Measurements from ENCODE around the gene MAS1. TPM values are rescaled to one million over a fixed set of nuclear protein-coding genes. Genes with fewer than 3 reads are reported as not detected.

Gene MAS1
- total RNA-seq, 1 experiment from 2014 or later = not detected

DNA sequence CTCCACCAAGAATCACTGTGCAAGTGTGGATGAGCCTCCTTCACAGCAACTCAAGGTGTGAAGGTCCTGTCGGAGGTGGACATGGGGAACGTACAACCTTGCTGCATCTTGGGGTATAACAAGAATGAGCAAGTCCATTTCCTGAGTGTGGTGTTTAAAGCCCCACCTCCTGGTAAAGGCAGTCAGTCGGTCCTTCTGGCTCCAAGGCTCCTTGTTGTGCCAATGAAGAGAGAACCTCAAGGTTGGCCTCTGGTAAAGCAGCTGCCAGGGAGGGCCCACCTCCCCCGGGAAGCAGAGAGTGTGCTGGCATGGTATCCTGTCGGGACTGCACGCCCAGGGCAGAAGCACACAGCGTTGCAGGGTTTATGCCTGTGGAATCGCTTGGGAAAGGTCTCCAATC lies 12.4 kb upstream of the MAS1 start:
- DNase-seq (ENCODE audit: extremely low read depth, low read depth) = no peak

DNA sequence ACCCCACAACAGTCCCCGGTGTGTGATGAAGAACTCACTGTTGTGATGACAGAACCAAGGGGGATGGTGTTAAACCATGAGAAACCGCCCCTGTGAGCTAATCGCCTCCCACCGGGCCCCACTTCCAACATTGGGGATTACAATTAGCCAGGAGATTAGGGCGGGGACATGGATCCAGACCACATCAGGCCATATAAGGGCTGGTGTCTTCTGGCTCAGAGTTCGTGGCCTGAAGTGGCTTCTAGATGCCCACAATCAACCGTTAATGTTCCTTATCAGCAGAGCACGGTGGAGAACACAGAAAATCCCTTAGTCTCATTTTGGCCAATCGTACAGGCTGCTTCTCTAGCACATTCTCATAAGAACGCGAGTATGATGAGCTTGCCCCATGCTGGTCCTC lies 10.9 kb upstream of the MAS1 start:
- no peak for DNase-seq (ENCODE audit: extremely low read depth, low read depth)

DNA sequence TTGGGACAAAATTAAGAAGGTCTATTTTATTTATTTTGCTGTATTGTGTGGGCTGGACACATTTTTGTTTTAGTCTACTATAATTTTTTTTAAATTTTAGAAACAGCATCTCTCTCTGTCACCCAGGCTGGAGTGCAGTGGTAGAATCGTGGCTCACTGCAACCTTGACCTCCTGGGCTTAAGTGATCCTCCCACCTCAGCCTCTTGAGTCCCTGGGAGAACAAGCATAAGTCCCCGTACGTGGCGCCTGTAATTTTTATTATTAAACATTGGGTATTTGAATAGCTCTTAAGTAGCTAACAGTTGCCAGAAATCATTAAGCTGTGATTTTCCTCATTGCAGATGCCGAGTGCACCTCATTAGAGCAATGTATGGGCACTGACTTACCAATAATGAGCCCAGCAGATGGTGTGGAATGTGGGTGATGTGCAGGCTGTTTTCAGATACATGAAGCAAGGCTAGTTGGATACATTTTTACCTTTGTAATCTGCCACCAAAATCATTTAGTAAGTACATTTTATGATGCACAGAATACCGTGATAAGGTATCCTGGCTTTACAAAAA lies 10.3 kb upstream of the MAS1 start:
- no peak for DNase-seq (ENCODE audit: extremely low read depth, low read depth)

DNA sequence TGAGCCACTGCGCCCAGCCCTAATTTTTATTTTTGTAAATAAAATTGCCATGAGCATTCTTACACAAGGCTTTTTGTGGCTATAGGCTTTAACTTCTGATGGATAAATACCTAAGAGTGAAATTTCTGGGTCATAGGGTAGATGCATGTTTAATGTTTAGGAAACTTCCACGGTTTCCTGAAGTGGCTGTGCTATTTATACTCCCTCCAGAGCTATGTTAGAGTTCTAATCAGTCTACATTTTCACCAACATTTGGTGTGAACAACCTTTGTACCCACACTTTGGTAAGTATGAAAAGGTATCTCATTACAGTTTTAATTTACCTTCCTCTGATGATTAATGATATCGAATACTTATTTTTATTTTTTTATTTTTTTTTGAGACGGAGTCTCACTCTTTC lies 6.1 kb upstream of the MAS1 start:
- no peak for DNase-seq (ENCODE audit: extremely low read depth, low read depth)

DNA sequence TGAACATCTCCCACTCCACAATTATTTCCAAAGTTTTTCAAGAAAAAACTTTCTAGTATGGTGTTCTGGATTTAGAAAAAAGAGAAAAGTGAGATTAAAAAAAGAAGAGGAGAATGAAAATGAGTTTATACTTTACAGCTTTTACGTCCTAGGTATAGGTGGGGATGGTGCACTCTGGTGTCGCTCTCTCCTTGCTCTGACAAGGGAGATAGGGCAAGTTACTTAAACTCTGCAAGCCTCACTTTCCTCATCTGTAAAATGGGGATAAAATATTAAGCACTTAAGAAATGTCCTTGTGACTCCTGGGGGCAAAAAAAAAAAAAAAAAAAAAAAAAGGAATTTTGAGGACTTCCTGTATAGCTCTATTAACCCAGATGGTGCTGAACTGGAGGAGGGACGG lies 4.5 kb upstream of the MAS1 start:
- no peak for DNase-seq (ENCODE audit: extremely low read depth, low read depth)

DNA sequence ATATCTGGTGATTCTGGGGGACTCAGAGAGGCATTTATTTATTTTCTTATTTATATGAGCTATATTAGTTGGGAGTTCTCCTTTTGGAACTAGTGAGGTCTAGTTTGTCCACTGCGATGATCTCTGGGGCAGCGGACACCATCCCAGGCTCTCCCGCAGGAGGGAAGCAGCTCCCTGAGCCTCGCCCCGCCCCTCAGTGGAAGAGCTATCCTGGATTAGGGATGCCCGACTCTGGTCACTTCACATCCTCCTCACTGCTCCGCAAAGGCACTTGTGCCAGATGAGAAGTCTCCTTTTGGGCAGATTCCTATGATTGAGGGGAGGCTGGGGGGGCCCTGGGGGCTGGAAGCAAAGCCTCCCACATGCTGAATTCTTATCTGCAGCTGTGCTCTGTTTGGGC lies 3.6 kb upstream of the MAS1 start:
- no peak for DNase-seq (ENCODE audit: extremely low read depth, low read depth)

DNA sequence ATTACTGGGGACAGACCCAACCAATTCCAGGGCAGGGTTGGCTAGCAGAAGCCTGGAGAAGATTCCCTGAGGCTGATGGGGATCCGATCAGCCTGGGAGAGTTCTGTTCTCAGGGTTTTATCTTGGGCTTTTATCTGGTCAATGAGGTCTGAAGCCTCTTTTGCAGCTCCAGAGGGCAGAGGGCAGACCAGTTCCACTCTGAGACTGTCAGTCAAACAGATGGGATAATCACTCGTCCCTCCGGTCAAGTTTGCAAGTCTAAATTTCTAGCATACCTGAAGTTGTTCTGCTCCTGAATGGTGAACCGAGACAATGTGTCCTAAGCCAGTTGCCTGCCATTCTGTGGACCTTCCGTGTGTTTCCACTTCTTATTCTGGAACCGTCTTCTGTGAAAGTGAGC lies 3.0 kb upstream of the MAS1 start:
- no peak for DNase-seq (ENCODE audit: extremely low read depth, low read depth)

DNA sequence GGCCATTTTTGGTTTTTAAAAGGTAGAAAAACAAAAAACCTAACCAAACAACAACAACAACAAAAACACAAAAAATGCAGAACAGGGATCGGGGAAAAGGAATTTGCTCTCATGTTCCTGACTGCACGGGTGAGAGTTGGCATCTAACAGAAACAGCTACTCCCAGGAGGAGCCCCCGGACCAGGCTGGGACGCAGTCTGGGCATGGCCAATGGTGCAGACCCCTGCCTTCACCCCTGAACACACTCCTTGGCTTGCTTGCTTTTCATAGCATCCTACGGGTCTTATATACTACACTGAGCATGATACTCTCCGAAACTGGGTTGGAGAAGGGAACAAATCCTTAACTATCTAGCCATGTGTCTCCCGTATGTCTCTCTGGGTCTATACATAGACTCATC lies 587 bp upstream of the MAS1 start:
- no peak for DNase-seq (ENCODE audit: extremely low read depth, low read depth)

DNA sequence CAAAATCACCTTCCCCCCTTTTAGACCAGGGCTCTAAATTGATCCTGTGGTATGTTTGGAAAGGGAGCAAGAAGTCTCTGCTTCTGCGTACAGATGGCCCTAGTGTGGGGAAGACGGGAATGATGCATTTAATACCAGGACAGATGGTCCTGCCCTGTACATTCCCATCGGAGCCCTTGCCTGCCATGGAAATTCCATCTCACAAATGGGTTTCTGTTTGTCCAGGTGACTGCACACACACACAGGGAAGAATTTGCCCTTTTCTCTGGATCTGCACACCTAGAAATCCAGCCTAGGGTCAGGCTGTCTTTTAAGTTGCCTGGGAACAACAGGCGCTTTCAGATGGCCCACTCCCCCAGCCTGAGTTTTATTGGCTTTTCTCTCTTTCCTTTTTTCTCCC lies 1.3 kb downstream of the MAS1 start:
- no peak for DNase-seq (ENCODE audit: extremely low read depth, low read depth)

DNA sequence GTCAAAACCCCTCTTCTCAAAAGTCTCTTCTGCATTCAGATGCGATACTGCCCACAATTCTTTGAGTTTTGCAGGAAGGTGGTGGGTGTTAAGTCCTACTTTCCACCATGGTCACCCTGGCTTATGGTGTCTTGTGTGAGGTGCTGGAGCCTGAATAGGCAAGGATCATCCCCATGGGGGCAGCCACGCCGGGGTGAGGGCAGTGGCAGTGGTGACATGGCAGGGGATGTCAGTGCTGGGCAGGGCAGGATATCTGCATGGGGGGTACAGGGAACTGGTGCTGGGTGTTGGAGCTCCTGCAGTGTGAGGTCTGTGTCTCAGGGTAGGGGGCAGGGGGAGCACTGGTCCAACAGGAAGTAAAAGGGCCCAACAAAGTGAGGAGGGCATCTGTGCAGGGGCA lies 2.3 kb downstream of the MAS1 start:
- no peak for DNase-seq (ENCODE audit: extremely low read depth, low read depth)

DNA sequence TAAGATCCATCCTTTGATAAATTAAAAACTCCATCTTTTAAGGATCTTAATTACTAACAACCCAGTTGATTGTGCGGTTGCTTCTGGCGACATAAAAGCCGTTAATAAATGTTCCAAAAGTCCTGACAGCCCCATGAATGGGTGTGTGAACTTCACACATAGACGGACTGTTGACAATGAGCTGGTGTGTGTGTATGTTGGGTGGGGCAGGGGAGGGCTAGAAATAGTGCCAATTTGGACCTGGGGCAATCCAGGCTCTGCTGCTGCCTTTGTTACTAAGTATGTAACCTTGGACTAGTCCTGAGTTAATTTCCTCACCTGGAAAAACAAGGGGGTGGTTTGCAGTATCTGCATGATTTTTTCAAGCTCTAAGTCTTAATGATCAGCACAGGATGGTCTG lies 4.2 kb downstream of the MAS1 start:
- DNase-seq (ENCODE audit: extremely low read depth, low read depth) = no peak

DNA sequence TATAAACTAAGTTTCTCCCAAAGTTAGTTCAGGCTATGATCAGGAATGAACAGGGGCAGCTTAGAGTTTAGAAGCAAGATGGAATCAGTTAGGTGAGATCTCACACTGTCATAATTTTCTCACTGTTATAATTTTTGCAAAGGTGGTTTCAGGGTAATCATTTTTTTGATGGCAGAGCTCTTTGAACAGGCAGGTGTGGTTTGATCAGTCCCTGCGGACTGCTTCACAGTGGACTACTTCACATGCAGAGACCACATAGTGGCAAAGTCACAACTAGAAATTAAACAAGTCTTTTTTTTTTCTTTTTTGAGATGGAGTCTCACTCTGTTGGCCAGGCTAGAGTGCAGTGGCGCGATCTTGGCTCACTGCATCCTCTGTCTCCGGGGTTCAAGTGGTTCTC lies 6.8 kb downstream of the MAS1 start:
- DNase-seq (ENCODE audit: extremely low read depth, low read depth) = no peak

DNA sequence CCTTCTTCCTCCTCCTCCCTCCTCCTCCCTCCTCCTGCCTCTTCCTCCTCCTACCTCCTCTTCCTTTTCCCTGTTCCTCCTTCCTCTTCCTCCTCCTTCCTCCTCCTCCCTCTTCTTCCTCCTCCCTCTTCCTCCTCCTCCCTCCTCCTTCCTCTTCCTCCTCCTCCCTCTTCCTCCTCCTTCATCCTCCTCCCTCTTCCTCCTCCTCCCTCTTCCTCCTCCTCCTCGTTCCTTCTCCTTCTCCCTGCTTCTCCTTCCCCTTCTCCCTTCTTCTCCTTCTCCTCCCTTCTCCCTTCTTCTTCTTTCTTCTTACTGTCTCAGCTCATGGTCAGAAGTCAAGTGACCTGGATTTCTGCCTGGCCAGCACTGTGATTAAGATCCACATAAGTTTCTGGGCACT lies 7.7 kb downstream of the MAS1 start:
- no peak for DNase-seq (ENCODE audit: extremely low read depth, low read depth)

DNA sequence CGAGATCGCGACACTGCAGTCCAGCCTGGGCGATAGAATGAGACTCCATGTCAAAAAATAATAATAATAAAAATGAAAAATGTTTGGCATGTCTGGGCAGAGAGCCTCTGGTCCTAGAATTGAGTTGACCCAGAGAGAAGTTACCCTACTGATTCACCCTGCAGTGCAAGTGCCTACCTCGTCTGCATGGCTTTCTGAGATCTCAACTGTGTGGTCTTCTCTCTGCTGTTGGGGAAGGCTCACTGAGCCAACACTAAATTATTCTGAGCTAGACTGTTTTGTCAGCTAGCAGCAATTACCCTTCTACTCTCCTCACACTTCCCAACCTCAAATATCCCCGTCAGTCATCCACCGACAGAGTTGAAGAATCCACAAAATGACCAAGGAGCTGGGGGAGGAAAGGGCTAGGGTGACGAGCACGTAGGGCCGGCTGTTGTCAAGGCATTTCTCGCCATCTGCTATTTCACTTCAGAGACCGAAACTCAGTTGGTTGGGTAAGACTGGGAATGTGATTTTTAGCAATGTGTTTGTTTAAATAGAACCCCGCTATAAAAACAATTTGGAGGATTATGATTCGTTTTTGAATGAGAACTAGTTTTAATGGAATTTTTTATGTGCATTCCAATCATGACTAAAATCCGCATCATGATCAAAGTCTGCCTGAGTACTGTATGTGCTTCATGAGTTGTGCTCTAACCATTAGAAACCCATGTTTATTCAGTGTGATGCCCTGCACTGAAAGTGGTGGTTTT lies 9.4 kb downstream of the MAS1 start:
- DNase-seq (ENCODE audit: extremely low read depth, low read depth) = peak; percentile 0

DNA sequence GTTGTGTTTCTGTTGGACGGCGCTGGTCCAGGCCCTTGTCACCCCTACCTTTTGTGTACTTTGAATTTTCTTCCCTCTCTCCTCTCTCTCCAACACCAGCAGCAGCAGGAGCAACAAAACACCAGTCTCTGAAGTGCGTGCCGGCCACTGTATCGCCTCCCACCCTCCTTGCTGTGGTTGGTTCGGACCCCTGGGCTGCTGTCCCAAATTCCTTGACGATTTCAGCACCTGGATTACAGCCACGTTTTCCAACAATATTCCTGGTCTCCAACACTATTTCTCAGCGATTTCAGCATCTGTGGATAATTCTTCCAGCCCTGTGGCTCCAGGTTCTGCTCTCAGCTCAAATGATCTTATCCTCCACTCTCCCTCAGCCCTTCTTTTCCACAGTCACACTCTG lies 11.8 kb downstream of the MAS1 start:
- no peak for DNase-seq (ENCODE audit: extremely low read depth, low read depth)

DNA sequence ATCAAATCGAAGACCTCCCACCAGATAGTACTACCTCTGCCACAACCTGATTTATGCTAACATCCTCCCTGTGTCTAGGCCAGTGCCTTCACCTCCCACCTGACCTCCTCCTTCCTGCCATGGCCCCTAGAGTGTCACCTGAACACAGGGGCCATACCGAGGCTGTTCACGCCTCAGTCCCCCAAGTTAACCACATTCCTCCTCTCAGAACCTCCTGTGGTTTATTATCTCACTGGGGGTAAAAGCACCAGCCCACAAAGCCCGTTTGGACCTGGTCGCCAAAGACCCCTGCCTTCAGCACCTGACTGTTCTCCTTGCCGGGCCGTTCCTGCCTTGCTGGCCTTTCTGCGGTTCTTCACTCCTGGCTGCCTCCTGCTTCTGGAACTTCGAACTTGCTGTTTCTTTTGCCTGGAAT lies 13.7 kb downstream of the MAS1 start:
- no peak for DNase-seq (ENCODE audit: extremely low read depth, low read depth)

DNA sequence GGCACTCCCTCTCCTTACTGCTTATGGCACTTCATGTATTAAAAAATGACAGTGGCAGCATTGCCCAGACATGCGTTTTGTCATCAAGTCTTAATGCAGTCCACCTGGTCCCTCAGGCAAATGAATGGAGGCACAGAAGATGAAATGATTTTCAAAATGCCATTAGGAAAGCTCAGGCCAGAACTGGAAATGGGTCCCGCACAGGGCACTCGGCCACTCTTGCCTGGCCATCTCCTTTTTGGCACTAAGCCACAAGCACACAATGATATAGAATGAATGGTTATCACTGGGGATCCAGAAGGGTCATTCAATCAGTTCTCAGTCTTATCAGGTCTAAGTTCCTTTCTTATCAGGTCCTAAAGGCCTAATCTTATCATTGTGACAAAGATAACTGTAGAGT lies 15.6 kb downstream of the MAS1 start:
- no peak for DNase-seq (ENCODE audit: extremely low read depth, low read depth)

DNA sequence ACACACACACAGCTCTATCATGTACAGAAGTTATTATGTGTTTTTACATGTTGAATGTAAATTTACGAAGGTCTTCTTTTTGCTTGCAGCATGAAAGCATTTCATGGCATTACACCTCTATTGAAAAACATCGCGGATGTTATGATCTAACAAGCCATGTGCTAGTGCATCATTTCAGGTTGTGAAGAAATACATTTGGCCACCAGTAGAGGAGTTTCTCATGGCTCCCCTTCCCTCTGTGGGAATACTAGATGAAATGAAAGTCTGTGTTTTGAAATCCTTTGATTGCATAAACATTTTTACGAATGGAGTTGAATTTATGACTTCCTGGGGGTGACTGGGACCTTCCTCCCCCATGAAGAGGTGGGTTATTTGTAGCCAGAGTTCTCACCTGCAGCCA lies 17.7 kb downstream of the MAS1 start:
- no peak for DNase-seq (ENCODE audit: extremely low read depth, low read depth)

DNA sequence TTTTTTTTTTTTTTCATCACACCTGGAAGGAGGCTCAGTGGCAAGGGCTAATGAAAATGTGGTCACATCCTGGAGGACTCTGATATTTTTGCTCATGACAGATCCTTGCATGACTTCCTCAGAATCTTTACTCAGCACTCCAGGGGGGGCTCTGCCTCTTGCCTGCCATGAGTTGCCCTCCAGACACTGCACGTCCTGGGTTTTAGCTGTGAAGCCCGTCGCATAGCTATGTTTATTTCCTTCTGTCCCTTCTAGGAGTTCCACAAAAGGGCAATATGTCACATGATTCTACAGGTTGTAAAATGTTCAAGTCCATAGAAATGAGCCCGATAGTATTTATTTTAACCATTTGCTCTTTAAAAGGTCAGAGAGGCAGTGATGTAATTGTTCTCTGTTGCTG lies 18.2 kb downstream of the MAS1 start:
- no peak for DNase-seq (ENCODE audit: extremely low read depth, low read depth)

DNA sequence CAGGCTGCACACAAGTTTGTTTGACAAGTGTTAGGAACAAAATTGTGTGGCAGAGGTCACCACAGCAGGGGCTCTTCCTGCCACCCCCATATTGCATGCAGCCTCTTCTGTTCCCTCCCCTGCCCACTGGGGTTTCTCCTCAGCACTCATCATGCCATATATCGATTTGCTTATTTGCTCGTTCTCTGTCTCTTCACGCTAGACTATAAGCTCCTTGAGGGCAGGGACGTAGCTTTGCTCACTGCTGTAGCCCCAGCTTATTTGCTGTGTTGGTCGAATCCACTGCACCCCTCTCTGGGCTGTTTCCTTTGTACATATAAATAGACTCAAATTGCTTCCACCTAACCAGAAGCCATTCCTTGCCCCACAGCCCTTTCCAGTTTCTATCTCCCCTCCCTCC lies 19.6 kb downstream of the MAS1 start:
- no peak for DNase-seq (ENCODE audit: extremely low read depth, low read depth)

DNA sequence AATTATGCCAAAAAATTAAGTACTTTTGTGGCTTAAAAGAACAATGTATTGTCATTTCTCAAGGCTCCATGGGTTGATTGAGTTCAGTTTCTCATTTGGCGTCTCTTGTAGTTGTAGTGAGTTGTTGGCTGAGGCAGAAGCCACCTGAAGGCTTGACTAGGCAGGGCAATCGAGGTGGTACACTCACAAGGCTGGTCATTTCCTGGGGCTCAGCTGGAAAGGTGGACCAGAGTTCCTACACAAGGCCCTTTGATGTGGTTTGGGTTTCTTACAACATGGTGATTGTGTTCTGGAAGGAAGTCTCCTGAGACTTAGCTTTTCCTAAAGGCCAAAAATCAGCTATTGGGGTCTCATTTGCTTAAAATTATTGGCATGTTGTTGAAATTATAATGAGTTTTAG lies 22.6 kb downstream of the MAS1 start:
- no peak for DNase-seq (ENCODE audit: extremely low read depth, low read depth)

DNA sequence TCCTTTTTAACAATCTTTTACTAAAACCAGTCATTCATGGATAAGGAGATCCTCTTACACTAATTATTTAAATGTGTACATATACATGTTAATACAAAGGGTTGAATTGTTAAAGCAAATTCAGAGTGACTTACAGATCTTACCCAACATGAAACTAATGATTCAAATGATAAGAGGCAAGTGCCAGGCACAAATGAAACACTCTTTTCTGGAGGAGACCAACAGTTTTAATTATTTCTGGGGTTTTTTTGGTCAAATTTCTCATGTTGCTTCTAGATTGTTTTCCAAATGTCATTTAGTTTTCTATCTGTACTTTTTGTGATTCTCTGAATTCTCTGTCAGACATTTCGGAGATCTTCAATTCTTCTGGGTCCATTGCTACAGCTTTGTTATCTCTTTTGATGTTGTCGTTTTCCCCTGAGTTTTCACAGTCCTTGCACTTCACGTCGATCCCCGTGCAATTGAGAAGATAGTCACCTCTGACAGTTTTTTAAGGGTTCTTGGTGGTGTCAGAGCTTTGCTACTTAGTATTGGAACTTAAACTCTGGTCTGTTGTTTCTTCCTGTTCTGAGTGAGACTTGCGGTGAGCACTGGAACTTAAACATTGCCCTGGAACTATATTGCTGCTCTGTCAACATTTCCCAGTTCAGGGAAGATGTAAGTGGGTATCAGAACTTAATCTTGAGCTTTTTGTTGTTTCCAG lies 23.2 kb downstream of the MAS1 start:
- DNase-seq (ENCODE audit: extremely low read depth, low read depth) = no peak

Data from NCI-H460 (cell line).